GM11168 (cell line): Measurements from ENCODE around the gene ZCCHC7.
"Not testable (repeated sequence)": the region's sequence is repeated elsewhere in the genome, so short reads cannot be mapped to it uniquely, and the experiment has no call there.

Source experiments
- in situ Hi-C: fragments of 300-500 bp; cut with MboI; formaldehyde crosslinking; loops from one replicate; pipeline ENCODE4 v1.12.0; 2022; ENCODE audit warnings: low sequenced_read_pairs; ENCODE audit not compliant: unreplicated experiment

The ZCCHC7 gene

DNA sequence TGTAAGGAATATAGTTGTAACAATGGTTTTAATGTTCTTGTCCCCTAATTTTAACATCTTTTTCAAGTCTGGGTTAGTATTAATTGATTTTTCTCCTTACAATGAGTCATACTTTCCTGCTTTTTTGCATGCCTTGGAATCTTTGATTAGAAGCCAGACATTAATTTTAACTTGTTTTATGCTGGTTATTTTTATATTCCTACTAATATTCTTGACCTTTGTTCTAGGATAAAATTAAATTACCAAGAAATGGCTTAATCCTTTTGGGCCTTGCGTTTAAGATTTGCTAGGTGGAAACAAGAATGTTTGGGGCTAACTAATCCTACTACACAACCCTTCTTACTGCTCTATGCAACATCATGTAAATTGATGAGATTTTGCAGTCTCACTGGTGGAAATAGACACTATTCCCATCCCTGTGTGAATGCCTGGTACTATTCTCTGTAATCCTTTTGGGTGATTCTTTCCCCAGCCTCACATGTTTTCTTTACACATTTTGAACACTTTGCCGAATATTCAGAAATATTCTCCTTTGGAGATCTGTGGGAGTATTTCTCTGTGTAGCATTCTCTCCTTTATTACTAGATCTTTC is 47.2 kb downstream of the ZCCHC7 start:
- in situ Hi-C loops = no loop called here

DNA sequence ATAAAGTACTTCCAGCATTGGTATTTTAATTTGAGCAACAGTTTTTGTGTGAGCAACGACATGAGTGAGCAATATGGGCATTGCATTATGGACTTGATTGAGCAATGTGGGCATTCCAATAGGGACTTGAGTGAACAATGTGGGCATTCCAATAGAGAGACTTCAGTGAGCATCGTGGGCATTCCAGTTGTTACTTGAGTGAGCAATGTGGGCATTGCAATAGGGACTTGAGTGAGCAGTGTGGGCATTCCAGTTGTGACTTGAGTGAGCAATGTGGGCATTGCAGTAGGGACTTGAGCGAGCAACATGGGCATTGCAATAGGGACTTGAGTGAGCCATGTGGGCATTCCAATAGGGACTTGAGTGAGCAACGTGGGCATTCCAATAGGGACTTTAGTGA is 52.2 kb downstream of the ZCCHC7 start:
- in situ Hi-C loops = no loop called here

DNA sequence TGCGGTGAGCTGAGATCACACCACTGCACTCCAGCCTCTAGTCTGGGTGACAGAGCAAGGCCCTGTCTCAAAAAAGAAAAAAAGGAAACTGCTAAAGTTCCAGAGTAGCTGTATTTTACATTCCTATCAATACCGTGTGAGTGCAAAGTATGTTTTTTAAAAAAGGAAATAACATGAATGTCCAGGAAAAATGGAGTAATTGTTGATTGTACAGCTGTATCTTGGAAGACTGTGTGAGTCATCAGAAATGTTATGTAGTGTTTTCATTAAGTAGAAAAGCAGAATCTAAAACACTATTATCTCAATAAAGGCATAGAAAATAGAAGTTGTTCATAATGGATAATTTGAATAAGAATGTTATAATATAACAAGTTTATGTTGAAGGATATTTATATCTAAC is 53.9 kb downstream of the ZCCHC7 start:
- in situ Hi-C loops = no loop called here

DNA sequence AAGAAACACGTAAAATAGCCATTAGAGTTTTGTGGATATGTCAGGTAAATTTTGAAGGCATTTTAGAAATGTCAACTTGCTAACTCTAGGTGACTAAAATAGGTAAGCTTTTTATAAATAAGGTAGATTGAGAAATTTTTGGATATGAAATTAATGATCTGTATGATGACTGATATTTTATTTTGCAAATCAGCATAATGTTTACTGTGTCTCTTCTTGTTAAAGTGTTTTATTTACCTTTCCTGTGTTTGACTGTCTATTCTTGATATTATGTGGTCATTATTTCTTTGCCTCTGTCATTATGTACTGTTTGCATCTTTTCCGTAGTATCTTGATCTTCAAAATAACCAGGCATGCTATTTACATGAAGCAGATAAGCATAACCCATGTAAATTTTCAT is 58.4 kb downstream of the ZCCHC7 start:
- in situ Hi-C loops = no loop called here

DNA sequence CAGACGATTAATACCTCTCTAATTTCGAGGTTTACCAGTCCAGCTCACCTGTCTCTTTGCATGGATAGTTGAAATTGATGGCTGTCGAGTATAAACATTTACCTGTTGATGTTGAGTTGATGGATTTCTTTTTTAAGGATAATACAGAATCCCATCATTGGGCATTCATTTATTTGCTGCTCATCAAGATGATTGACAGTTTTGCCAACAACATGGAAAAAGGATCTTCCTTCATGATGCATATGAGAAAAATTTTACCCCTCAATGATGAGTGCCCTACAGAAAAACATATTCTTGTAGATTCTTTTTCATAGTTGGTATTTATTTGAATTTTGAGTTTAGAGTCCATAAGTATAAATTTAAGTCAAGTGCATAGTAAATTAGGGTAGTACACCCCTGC is 59.2 kb downstream of the ZCCHC7 start:
- in situ Hi-C loops = no loop called here

DNA sequence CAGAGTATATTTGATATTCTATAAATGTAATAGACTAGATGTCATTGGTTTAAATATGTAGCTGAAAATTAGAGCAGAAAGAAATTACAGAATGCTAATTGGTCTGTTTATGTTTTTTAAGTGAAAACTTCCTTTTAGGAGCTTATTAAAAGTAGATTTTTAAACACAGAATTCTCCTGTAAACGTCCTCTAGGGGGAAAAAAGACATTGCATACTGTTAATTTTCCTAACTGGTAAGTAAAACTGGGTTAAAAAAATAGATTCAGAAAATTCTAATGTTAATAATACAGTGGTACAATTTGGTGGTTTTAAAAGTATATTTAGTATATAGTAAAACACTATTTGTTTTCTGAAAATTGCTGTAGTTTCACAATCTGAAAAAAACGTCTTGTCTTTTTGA is 59.8 kb downstream of the ZCCHC7 start:
- in situ Hi-C loops = no loop called here

DNA sequence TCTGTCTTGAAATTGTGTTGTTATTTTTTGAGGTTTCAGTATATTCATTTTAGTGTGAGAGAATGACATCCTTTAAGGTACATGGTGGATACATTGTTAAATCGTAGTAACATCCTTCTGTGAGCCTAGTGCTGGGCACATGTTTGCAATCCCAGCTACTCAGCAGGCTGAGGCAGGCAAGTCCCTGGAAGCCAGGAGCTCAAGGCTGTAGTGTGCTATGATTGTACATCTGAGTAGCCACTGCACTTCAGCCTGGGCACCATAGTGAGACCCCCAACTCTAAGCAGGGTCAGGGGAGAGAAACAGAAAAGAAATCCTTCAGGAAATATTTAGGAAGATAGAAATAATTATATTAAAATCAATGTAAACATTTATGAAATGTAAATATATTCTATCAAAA is 62.3 kb downstream of the ZCCHC7 start:
- in situ Hi-C loops = no loop called here

DNA sequence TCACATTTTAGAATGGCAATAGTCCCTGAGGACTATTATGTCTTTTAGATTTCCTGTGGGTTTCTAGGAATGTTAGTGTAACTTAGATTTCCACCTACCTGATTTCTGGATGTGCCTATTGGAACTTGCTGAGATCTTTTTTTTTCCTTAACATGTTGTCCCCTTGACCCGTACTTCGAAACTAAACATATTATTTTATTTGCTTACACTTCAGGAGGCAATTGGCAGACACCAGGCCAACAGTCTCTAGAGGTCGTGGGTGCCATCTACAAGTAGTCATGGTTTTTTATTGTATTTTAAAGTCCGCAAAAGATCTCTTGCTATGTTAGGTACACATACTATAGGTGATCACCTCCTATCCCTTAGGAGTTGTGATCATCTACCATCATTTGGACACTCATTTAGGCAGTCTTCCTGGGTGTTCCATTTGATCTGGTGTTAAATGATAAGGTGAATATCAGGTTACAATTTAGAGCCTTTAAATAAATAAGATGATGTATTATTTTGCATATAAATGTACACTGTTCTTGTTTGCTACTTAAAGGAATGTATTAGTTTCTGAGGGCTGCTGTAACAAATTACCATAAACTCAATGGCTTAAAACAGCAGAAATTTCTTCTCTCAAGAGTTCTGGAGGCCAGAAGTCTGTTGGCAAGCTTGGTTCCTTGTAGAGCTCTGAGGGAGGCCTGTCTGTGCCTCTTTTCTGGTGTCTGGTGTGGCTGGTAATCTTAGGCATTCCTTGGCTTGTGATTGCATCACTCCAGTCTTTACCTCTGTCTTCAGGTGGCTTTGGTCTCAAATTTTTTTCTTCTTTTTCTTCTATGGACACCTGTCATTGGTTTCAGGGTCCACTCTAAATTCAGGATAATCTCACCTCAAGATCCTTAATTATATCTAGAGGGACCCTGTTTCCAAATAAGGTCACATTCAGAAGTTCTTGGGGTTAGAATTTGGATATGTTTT is 64.8 kb downstream of the ZCCHC7 start:
- in situ Hi-C loops = no loop called here

DNA sequence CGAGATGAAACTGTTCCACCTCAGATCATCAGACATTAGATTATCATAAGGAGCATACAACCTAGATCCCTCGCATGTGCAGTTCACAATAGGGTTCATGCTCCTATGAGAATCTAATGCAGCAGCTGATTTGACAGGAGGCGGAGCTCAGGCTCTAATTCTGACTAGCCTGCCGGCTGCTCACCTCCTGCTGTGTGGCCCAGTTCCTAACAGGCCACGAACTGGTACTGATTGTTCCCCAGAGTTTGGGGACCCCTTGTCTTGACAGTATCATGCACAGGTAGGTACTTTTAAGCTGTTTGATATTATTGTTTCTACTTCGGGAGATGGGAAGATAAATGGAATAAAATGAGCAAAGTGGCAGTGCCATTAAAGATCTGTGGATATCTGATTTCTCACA is 66.9 kb downstream of the ZCCHC7 start:
- in situ Hi-C loops = no loop called here

DNA sequence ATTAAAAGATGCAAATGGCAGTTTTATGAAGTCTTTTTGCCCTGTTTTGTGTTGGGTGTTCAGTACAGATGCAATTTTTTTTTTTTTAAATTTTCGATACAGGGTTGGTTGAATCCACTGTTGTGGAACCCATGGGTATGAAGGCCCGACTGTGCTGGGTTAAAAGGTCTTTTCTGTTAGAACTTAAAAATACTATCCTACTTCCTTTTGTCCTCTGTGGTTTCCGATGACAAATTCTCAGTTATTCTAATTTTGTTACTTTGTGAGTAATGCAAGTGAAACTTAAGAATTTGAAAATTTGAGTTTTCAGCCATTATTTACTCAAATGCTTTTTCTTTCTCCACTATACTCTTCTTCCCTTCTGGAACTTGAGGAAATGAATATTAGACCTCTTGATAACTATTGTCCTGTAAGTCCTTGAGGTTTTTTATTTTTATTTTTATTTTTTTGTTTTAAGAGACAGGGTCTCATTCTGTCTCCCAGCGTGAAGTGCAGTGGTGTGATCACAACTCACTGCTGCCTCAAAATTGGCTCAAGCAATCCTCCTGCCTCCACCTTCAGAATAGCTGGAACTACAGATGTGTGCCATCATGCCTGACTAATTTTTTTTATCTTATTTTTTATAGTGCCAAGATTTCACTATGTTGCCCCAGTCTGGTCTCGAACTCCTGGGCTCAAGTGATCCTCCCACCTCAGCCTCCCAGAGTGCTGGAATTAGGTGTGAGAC is 67.5 kb downstream of the ZCCHC7 start:
- in situ Hi-C loops = no loop called here

DNA sequence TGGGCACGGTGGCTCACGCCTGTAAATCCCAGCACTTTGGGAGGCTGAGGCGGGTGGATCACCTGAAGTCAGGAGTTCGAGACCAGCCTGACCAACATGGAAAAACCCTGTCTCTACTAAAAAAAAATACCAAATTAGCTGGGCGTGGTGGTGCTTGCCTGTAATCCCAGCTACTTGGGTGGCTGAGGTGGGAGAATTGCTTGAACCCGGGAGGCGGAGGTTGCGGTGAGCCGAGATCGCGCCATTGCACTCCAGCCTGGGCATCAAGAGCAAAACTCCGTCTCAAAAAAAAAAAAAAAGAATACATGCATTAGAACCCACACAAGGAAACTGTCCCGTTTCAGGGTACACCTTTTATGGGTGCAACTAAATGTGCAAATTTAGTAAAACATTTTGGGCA is 70.4 kb downstream of the ZCCHC7 start:
- in situ Hi-C loops = not testable (repeated sequence)

DNA sequence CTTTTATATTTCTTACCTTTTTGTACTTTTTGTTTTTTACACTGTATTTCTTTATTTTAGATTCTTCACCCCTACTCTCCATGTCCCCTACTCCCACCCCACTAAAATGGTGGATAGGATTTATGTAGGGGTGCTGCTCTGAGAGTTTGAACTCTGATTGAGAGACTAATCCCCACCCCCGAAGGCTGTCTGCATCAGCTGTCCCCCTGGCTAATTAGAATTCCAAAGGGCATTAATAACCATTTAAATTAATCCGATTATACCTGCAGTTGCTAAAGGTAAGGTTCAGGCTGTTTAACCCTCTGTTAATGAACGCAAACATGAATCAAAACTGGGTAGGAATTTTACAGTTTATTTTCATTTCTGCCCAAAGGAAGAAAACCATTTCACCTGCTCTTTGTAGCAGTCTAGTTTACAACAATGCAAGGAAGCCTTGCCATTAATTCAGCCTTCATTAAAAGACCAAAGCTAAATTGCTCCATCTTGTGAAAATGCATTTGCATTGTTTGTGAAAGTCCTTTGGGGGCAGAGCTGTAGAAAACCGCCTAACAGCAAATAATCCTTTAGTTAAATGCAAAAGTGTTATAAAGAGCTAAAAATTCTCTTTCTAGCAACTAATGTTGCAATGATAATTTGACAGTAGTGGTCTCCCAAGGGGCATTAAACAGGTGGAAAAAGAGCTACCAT is 71.2 kb downstream of the ZCCHC7 start:
- in situ Hi-C loops = no loop called here

DNA sequence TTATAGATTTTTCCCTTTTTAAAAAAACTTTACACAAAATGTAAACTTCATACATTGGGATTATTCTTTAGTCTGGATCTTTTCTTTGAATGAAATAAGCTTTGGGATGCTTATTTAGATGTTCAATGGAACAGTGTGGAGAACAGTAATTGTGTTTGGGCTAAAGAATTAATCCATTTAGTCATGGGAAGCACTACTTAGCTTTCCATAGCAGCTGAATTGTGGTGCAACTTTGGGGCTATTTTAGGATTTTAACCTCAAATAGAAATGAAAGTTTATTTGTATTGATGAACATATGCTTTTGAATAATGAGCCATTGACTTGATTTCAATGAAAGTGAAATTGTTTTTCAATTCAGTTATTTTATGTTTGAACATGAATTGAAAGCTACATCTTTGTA is 72.4 kb downstream of the ZCCHC7 start:
- in situ Hi-C loops = no loop called here

DNA sequence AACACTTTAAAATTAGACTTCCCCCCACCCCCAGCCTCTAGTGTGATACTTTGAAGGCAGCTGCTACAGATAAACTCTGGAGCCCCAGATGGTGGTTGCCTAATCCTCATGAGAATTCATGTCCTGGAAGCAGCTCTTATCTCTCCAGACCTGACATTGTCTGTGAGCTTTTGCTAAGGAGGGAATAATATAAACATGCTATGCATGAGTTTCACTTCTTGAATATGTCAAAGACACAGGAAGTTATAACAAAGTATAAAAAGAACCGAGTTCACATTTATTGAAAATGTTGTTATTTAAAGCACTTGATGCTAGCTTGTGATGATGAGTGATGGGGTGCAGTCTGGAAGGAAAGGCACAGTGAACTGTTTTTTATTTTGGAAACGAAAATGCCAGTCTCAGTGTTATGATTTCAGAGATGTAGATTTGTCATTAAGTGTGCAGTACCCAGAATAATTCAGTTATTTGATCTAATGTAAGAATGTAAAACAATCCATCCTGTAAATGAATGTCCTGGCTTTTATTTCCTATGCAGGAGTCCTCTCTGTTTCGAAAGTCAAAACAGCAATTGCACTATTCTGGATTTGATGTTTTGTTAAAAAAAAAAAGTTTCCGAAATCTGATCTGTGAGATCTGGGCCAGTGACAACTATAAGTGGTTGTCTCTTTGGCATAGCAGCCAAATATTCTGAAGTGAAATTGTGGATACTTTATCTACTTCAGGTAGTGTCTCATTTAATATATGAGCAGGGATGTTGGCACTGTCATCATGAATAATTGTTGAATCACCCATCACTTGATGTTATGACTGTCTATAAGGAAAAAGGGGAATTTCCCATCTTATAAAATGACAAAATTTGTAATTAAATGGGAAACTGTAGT is 77.0 kb downstream of the ZCCHC7 start:
- in situ Hi-C loops = no loop called here

DNA sequence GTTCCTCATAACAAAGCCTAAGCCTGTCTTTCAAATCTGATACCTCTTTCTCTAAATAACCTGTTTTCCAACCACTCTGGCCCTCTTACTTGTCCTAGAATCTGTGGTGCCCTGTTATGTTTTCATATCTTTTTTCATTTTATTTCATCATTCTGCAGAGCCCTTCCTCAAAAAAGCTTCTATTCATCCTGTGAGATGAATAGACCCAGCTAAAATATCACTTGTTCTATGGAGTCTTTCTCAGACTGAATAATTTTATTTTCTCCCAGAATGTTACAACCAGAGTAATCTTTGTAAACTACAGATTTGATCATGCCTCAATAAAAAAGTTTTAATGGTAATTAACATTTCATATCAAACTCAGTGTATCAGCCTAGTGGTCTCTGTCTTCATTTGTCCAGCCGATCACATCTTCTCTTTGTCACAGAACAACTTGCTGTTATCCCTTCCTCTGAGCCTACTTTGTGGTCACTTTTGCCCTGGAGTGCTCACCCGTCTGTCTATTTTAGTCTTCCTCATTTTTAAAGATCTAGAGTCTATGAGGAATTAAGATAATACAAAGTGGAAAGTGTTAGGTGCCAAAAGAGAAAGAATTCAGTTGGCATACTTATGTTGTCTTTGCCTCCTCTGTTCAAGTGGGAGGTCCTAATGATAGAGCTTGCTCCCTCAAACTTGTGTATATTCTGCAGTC is 77.8 kb downstream of the ZCCHC7 start:
- in situ Hi-C loops = no loop called here

DNA sequence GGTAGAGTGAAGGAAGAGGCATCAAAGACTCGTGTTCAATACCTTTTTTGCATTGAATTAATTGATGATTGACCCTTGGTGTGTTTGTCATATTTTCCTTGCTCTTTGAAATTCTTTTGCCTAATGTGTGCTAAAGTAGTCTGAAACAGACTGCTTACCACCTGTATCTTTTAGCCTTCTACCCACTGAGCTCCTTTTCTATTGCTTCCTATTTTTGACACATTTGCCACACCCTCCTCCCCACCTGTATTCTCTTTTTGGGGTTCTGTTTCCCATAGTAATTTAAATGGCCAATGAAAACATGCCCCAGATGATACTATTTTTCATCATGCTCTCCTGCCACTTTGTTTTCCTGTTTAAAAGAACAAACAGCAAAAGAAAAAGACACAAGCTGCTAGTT is 78.5 kb downstream of the ZCCHC7 start:
- in situ Hi-C loops = no loop called here

DNA sequence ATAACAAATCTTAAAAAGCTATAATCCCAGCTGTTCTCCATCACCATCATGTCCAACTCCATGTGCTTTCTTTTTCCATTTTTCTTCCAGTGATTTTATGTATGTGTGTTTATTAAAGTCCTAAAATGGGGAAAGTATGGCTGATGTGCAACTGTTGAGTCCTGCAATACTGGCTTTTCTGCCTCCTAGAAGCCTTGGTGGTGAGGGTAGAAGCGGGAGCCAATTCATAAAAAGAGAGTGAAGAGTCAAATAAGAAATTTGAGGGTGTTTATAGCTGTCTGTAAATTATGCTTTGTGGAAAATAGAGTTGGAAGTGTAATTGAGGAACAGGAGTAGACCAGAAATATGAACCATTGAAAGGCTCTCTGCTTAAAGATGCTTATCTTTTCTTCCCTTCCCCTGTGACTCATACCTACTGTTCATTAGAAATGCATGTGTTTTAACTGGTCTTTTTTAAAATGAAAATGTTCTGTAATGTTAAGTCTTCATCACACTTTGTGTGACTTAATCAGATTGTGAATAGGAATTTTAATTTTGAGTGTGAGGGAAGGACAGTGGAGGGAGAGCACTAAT is 80.1 kb downstream of the ZCCHC7 start:
- in situ Hi-C loops = no loop called here

DNA sequence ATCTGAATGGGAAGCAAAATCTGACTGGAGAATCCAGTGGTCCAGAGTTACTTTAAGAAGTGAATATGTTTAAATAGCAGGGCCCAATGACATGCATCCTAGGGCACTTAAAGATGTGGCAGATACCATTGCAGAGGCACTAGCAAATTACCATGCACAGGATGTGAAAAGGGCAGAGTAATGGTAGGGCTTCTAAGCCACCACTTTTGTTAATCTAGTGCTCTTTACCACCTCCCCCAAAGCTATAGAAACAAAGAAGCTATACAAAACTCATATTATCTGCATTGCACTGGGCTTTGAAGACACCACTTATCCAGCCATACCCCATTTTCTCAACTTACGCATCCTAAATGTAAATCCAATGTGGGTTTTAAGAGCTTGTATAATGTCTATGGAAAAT is 81.2 kb downstream of the ZCCHC7 start:
- in situ Hi-C loops = no loop called here

DNA sequence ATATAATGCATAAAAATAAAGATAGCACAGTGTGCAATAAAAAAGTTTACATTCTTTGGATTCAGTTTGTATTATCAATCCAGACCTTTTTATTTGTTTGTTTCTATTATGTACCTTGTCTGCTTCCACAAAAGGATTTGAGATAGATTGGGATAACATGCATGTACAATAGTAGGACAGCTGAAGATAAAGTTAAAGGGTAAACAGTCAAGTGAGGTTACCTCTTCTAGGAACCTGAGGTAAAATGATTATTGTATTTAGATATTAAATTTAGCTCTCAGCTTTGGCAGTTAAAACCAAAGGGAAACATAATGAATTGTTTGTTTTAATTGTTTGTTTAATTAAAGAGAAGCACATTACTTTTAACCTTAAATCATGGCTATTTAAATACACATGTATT is 81.7 kb downstream of the ZCCHC7 start:
- in situ Hi-C loops = no loop called here
